HepG2 (cell line): ENCODE measurements around the gene C22orf15. TPM values are rescaled to one million over a fixed set of nuclear protein-coding genes. Genes with fewer than 3 reads are reported as not detected.

Experiments
- ARID4A ChIP-seq: sonication (generic); formaldehyde crosslinking; IDR thresholded peaks from 2 replicates; pipeline ENCODE4 v1.5.0; 2020; ENCODE audit warnings: mild to moderate bottlenecking, missing genetic modification reagents, borderline replicate concordance
- ARNT2 ChIP-seq: sonication (generic); formaldehyde crosslinking; IDR thresholded peaks from 2 replicates; pipeline ENCODE4 v1.8.0; 2022; ENCODE audit warnings: mild to moderate bottlenecking, low read depth, missing genetic modification reagents, moderate library complexity
- CCDC6 ChIP-seq: sonication (generic); formaldehyde crosslinking; IDR thresholded peaks from 2 replicates; pipeline ENCODE4 v1.8.1; 2022; ENCODE audit warnings: mild to moderate bottlenecking, missing genetic modification reagents, moderate library complexity
- E2F1 ChIP-seq: sonication (generic); formaldehyde crosslinking; IDR thresholded peaks from 2 replicates; pipeline ENCODE4 v1.5.0; 2020; ENCODE audit warnings: missing genetic modification reagents
- FOXC1 ChIP-seq: sonication (generic); formaldehyde crosslinking; IDR thresholded peaks from 2 replicates; pipeline ENCODE4 v1.8.0; 2022; ENCODE audit warnings: mild to moderate bottlenecking, missing genetic modification reagents, borderline replicate concordance
- GMEB1 ChIP-seq: sonication (generic); formaldehyde crosslinking; IDR thresholded peaks from 2 replicates; pipeline ENCODE4 v1.5.1; 2020; ENCODE audit warnings: missing genetic modification reagents, mild to moderate bottlenecking, borderline replicate concordance
- HNRNPL ChIP-seq: fragments of 200-400 bp; formaldehyde crosslinking; IDR thresholded peaks from 2 replicates; pipeline ENCODE4 v1.6.1; 2017; ENCODE audit warnings: mild to moderate bottlenecking, low read depth, low read length
- HOXA7 ChIP-seq: sonication (generic); formaldehyde crosslinking; IDR thresholded peaks from 2 replicates; pipeline ENCODE4 v1.8.1; 2022; ENCODE audit warnings: mild to moderate bottlenecking, missing genetic modification reagents, moderate library complexity
- KLF6 ChIP-seq: IDR thresholded peaks from 2 replicates; pipeline ENCODE4 v1.8.0; 2016; ENCODE audit warnings: missing biosample characterization, missing genetic modification reagents
- LCORL ChIP-seq, 2 experiments: fragments of 450-650 bp in 1 of 2; sonication (generic) in 1 of 2; formaldehyde crosslinking in 1 of 2; IDR thresholded peaks; 2 replicates each; pipeline versions ENCODE4 v1.5.0 to v1.6.1; 2017 to 2020; ENCODE audit warnings: antibody characterized with exemption in 1 of 2, missing genetic modification reagents in 1 of 2
- MAX ChIP-seq: IDR thresholded peaks from 2 replicates; pipeline ENCODE4 v1.6.1; 2012; ENCODE audit warnings: inconsistent platforms
- MEIS2 ChIP-seq: sonication (generic); formaldehyde crosslinking; IDR thresholded peaks from 2 replicates; pipeline ENCODE4 v1.9.0; 2021; ENCODE audit warnings: mild to moderate bottlenecking, missing genetic modification reagents
- RARG ChIP-seq: sonication (generic); formaldehyde crosslinking; IDR thresholded peaks from 2 replicates; pipeline ENCODE4 v1.4.0; 2020; ENCODE audit warnings: low read depth, mild to moderate bottlenecking, missing genetic modification reagents
- SNAPC2 ChIP-seq: sonication (generic); formaldehyde crosslinking; IDR thresholded peaks from 2 replicates; pipeline ENCODE4 v1.8.1; 2022; ENCODE audit warnings: mild to moderate bottlenecking, missing genetic modification reagents
- SRY ChIP-seq: sonication (generic); formaldehyde crosslinking; IDR thresholded peaks from 2 replicates; pipeline ENCODE4 v1.8.0; 2022; ENCODE audit warnings: mild to moderate bottlenecking, missing genetic modification reagents
- TOPORS ChIP-seq: sonication (generic); formaldehyde crosslinking; IDR thresholded peaks from 2 replicates; pipeline ENCODE4 v1.8.0; 2023; ENCODE audit warnings: mild to moderate bottlenecking, missing genetic modification reagents
- ZBTB37 ChIP-seq: sonication (generic); formaldehyde crosslinking; IDR thresholded peaks from 2 replicates; pipeline ENCODE4 v1.4.0; 2020; ENCODE audit warnings: mild to moderate bottlenecking, missing genetic modification reagents
- ZMAT3 ChIP-seq: sonication (generic); formaldehyde crosslinking; conservative IDR thresholded peaks from 2 replicates; pipeline ENCODE4 v1.7.0; 2021; ENCODE audit warnings: missing genetic modification reagents
- ZNF878 ChIP-seq: sonication (generic); formaldehyde crosslinking; IDR thresholded peaks from 2 replicates; pipeline ENCODE4 v1.8.1; 2023; ENCODE audit warnings: mild to moderate bottlenecking, missing genetic modification reagents, moderate library complexity
- polyA plus RNA-seq, 8 experiments: library from polyadenylated mRNA; depleted of rRNA in 3 of 8; stranded (reverse) in 7 of 8; unstranded in 1 of 8; fragments of >200 nt; fragmentation: Illumina TruSeq in 4 of 8; extraction: Trizol in 4 of 8; gene quantifications; 2 replicates each; pipeline versions ENCODE4 v1.2.1 to v1.2.3, GENCODE V29; 2011 to 2016; ENCODE audit warnings: low read depth in 4 of 8, missing spikeins in 1 of 8, mixed read lengths in 1 of 8; ENCODE audit not compliant: insufficient read depth in 1 of 8
- total RNA-seq, 5 experiments: library from RNA; depleted of rRNA; stranded (reverse); fragments of >200 nt; fragmentation: Illumina TruSeq; extraction: Trizol; gene quantifications; 2 replicates each; pipeline ENCODE4 v1.2.3, GENCODE V29; 2016; ENCODE audit warnings: low read depth in 1 of 5

The C22orf15 gene
- total and polyA plus RNA-seq, 2 of the 13 experiments (the other 11 are each of a cell fraction or from before 2014, with no cell fraction given), result not detected

- TF ChIP-seq ZBTB37 (no peak), HNRNPL (no peak), CCDC6 (CRISPR knock-in tag) (peak; percentile 78; the same call in 1 of the 2 replicates), GMEB1 (CRISPR knock-in tag) (peak; percentile 92), LCORL (IDR thresholded peaks at IDR 0.05) (no peak), LCORL (CRISPR knock-in tag; IDR thresholded peaks at IDR 0.05) (no peak; the same call in 1 of the 2 replicates), E2F1 (CRISPR knock-in tag) (0 out of 2 replicates have a peak, but pooled peaks have one; percentile 9), TOPORS (CRISPR knock-in tag) (0 out of 2 replicates have a peak, but pooled peaks have one; percentile 61), HOXA7 (CRISPR knock-in tag) (no peak), MEIS2 (CRISPR knock-in tag) (peak; percentile 46; the same call in 1 of the 2 replicates), RARG (no peak), KLF6 (CRISPR knock-in tag) (0 out of 2 replicates have a peak, but pooled peaks have one; percentile 40), MAX (peak; percentile 8; the same call in 1 of the 2 replicates), ARID4A (CRISPR knock-in tag) (peak; percentile 60; the same call in 1 of the 2 replicates), FOXC1 (CRISPR knock-in tag) (0 out of 2 replicates have a peak, but pooled peaks have one; percentile 10), ZNF878 (CRISPR knock-in tag) (0 out of 2 replicates have a peak, but pooled peaks have one; percentile 20), ZMAT3 (CRISPR knock-in tag) (peak; percentile 79; the same call in 1 of the 2 replicates), SRY (CRISPR knock-in tag) (peak; percentile 52; the same call in 1 of the 2 replicates), SNAPC2 (CRISPR knock-in tag) (peak; percentile 41; the same call in 1 of the 2 replicates), ARNT2 (peak; percentile 31; the same call in 1 of the 2 replicates)
These were observed 24.2 kb downstream of the C22orf15 start, which contains the start of gene SMARCB1 (continued) for GRCh38 chr22:23786752-23787599.
